ENCODE measurements around the gene GRM8.

The GRM8 gene

DNA sequence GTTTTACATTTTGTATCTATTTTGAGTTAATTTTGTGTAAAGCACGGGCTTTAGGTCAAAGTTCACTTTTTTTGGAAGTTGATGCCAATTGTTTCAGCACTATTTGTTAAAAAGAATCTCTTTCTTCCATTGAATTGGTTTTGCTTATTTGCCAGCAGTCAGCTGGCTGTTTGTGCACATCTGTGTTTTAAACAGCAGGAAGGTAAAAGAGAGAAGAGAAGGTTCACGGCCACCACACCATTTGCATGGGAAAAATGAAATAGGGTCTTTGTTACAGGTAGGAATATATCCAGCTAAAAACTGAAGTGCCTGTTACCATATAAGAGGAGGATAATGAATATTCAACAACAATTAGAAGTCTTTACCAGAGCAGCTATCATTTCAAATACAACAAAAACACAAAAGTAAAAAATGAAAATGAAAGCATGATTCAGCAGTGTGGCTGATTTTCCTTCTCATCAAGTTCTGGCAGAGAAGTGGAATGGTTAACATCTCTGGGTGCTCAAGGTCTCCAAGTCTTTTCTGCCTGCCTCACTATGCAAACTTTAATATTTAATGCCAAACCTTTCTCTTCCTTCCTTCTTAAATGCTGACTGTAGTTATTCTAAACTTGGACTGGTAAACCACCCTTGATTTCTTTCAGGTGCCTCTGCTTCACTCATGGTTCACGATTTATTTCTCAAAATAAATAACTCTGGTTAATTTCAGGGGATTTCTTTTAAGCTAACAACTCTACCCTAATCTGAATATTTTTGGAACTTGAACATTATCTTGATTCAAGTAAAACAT lies 841.5 kb downstream of the GRM8 start:
- DNase-seq, result no peak

DNA sequence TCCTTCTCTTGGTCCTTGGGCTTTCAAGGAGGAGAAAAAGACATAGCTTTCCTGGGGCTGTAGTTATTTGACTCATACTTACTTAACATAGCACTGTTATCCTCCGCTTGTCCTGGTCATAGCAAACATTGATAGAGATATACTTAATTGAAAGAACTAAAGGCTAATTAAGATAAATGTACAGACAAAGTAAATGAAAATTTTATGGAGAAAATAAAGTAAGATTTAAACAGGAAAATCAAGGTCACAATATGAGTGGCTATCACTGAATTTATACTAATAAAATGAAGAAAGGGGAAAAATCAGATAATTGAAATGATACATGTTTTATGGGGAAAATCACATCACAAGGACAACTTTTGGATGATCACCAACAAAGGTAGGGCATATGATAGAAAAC lies 849.7 kb downstream of the GRM8 start:
- no peak for DNase-seq

DNA sequence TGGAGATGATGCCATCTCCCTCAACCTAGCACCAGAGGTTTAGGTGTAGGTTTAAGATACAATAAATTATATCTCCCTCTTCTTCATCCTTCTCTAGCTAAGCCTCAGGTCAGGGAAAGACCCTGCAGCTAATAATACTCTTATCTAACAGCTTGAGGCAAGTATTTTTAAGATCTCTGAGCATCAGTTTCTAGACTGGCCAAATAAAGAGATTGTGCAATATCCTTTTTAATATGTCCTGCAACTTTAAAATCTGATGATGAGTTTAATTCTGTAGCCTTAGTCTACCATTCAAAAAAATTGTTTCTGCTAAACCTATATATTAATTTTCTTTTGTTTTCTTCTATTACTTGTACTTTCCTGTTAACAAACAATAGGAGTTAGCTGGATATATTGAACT lies 850.8 kb downstream of the GRM8 start:
- no peak for DNase-seq

DNA sequence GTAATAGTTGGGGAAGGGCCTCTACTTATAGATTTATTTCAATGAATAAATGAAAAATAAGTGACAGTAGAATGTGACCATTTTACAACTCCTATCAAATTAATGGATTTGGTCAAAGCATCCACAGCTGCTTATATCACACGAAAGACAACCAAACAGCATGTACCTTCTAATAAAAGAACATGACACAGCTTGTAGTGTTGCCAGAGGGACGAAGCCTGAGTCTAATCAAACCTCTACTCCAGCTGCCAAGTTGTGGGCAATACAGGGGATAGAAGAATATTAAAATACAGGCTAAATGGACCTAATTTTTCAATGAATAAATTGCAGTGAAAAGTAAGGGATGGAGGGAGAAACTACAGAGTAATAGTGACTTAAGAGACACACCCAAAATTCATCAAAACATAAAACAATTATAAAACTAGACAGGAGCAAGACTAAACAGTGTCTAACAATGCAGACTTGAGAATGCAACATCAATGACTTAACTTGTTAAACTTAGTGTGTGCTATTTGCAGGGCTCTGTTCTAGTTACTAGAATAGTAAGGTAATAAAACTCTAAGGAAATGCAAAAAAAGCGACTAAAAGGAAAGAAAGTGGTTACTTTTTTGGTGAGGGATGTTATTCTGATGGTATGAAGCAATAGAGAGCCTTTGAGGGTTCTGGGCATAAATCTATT lies 853.8 kb downstream of the GRM8 start:
- no peak for DNase-seq

DNA sequence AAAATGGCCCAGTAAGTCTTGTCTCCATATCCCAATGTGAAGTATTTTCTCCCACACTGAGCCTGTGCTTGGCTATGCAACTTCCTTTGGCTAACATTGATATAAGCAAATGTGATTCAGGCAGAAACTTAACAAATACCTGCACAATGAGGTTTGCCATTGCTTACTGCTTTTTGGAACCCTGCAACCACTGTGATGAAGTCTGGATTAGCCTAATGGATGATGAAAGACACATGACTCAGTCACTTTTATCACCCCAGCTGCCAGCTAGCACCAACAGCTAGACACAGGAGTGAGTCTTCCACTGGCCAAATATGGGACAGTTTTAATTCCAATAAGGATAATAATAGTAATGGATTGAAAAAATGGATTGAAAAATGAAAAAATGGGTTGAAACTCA lies 854.5 kb downstream of the GRM8 start:
- DNase-seq, result no peak

DNA sequence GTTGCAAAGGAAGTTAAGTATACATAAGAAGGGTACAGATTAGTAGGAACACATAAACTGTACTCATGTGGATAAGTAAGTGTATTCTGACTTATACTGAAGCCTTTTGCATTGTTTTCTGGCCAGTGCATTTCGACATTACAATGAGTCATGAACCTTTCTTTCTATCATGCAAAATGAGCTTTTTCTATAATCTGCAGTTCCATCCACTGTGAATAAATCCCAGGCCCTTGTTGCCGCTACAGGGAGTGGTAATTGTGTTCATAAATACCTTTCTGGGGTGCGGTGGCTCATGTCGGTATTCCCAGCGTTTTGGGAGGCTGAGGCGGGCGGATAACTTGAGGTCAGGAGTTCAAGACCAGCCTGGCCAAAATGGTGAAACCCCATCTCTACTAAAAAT lies 858.3 kb downstream of the GRM8 start:
- no peak for DNase-seq

Measured in amniotic stem cell (primary cell).